K562 (cell line): ENCODE data around the gene HSPA4. TPM values are rescaled to one million over a fixed set of nuclear protein-coding genes. Genes with fewer than 3 reads are reported as not detected.

Experiments used
- ATF1 ChIP-seq, 2 experiments: fragments of 450-650 bp in 1 of 2; IDR thresholded peaks; 2 replicates each; pipeline ENCODE4 v1.6.1; 2016; ENCODE audit warnings: missing compliant biosample characterization in 1 of 2, missing genetic modification characterization in 1 of 2
- CBFB ChIP-seq: sonication (generic); formaldehyde crosslinking; IDR thresholded peaks from 2 replicates; pipeline ENCODE4 v1.4.0; 2020; ENCODE audit warnings: mild to moderate bottlenecking, missing genetic modification reagents
- CHD2 ChIP-seq: IDR thresholded peaks from 2 replicates; pipeline ENCODE4 v1.6.1; 2011; ENCODE audit warnings: low read depth, low read length
- ELF1 ChIP-seq: fragments of 200-800 bp; sonication (Bioruptor generic); IDR thresholded peaks from 2 replicates; pipeline ENCODE4 v1.6.1; 2016; ENCODE audit warnings: missing genetic modification characterization, missing compliant biosample characterization
- FUS ChIP-seq: fragments of 200-400 bp; formaldehyde crosslinking; optimal IDR thresholded peaks from 2 replicates; pipeline ENCODE3; 2017; ENCODE audit warnings: low read depth, low read length
- HDAC6 ChIP-seq: IDR thresholded peaks from 2 replicates; pipeline ENCODE4 v1.6.1; 2012; ENCODE audit warnings: low read depth, mild to moderate bottlenecking, control low read depth, inconsistent platforms, low read length, moderate library complexity
- JUND ChIP-seq, 2 experiments: IDR thresholded peaks; 2 replicates in 1 of 2; 3 replicates in 1 of 2; pipeline ENCODE4 v1.6.1; 2011; ENCODE audit warnings: borderline replicate concordance in 2 of 2, low read depth in 2 of 2, low read length in 2 of 2, improper control_type of control experiment in 1 of 2, missing biosample characterization in 1 of 2, missing genetic modification characterization in 1 of 2, missing genetic modification reagents in 1 of 2
- LCOR ChIP-seq: sonication (generic); formaldehyde crosslinking; IDR thresholded peaks from 2 replicates; pipeline ENCODE4 v1.8.0; 2022; ENCODE audit warnings: mild to moderate bottlenecking, missing genetic modification reagents
- MEF2D ChIP-seq: conservative IDR thresholded peaks from 2 replicates; pipeline ENCODE4 v1.6.1; 2016; ENCODE audit warnings: low read depth, missing genetic modification characterization, missing compliant biosample characterization
- NBN ChIP-seq: fragments of 450-650 bp; IDR thresholded peaks from 2 replicates; pipeline ENCODE4 v1.6.1; 2016; ENCODE audit warnings: low read depth, mild to moderate bottlenecking
- NELFE ChIP-seq: IDR thresholded peaks from 2 replicates; pipeline ENCODE4 v1.6.1; 2011; ENCODE audit warnings: mild to moderate bottlenecking; ENCODE audit not compliant: insufficient read depth, insufficient read length
- NONO ChIP-seq, 2 experiments: fragments of 200-400 bp in 1 of 2; fragments of 450-650 bp in 1 of 2; formaldehyde crosslinking in 1 of 2; IDR thresholded peaks; 2 replicates each; pipeline ENCODE4 v1.6.1; 2017; ENCODE audit warnings: low read depth in 2 of 2, mild to moderate bottlenecking in 2 of 2, moderate library complexity in 2 of 2, low read length in 1 of 2
- PCBP2 ChIP-seq: fragments of 200-400 bp; formaldehyde crosslinking; IDR thresholded peaks from 2 replicates; pipeline ENCODE4 v1.6.1; 2018; ENCODE audit warnings: low read length, low read depth, mild to moderate bottlenecking, moderate library complexity; ENCODE audit not compliant: poor library complexity, severe bottlenecking
- PHB ChIP-seq: fragments of 250-450 bp; sonication (Bioruptor Pico); IDR thresholded peaks from 2 replicates; pipeline ENCODE4 v1.5.0; 2021
- RAD21 ChIP-seq, 2 experiments: fragments of 250-450 bp in 1 of 2; fragments of 450-650 bp in 1 of 2; sonication (Bioruptor Pico) in 1 of 2; formaldehyde crosslinking in 1 of 2; IDR thresholded peaks in 1 of 2; conservative IDR thresholded peaks in 1 of 2; 2 replicates each; pipeline versions ENCODE4 v1.4.0 to v1.8.0; 2020 to 2022; ENCODE audit warnings: mild to moderate bottlenecking in 2 of 2, moderate library complexity in 1 of 2
- RNF2 ChIP-seq: sonication (generic); IDR thresholded peaks from 2 replicates; pipeline ENCODE4 v1.6.1; 2016
- SIN3A ChIP-seq, 2 experiments: fragments of 150-350 bp in 1 of 2; IDR thresholded peaks; 2 replicates each; pipeline ENCODE4 v1.6.1; 2011 to 2016; ENCODE audit warnings: borderline replicate concordance in 2 of 2, low read depth in 2 of 2, low read length in 2 of 2, mild to moderate bottlenecking in 2 of 2, moderate library complexity in 2 of 2; ENCODE audit not compliant: control insufficient read depth in 1 of 2
- SRSF7 ChIP-seq: fragments of 200-400 bp; formaldehyde crosslinking; optimal IDR thresholded peaks from 2 replicates; pipeline ENCODE3; 2017; ENCODE audit warnings: mild to moderate bottlenecking, low read depth, low read length
- TBP ChIP-seq: optimal IDR thresholded peaks from 2 replicates; pipeline ENCODE3; 2011; ENCODE audit warnings: low read depth, low read length, improper control_type of control experiment
- polyA plus RNA-seq, 8 experiments: library from polyadenylated mRNA; depleted of rRNA in 4 of 8; stranded (reverse) in 5 of 8; unstranded in 3 of 8; fragments of >200 nt; fragmentation: Nextera tagmentation in 2 of 8; fragmentation: Illumina TruSeq in 1 of 8; extraction: Ambion mirVana in 2 of 8; extraction: Trizol in 1 of 8; gene quantifications; 2 replicates each; pipeline versions ENCODE4 v1.2.1 to v1.2.3, GENCODE V29; 2011 to 2014; ENCODE audit warnings: inconsistent platforms in 1 of 8, missing spikeins in 1 of 8
- total RNA-seq, 7 experiments: library from RNA; depleted of rRNA in 6 of 7; stranded (reverse); fragments of >200 nt in 6 of 7; fragmentation: Illumina TruSeq in 2 of 7; extraction: Trizol in 2 of 7; gene quantifications; 2 replicates each; pipeline versions ENCODE4 v1.2.1 to v1.2.3, GENCODE V29; 2011 to 2021; ENCODE audit warnings: low replicate concordance in 1 of 7
- TF ChIP-seq, protein P1 (sequence below), 2 experiments: IDR thresholded peaks; 2 replicates each; pipeline ENCODE4 v1.6.1; 2012; ENCODE audit warnings: improper control_type of control experiment in 2 of 2, low read depth in 2 of 2, low read length in 2 of 2, borderline replicate concordance in 1 of 2
- TF ChIP-seq, protein P2 (sequence below): fragments of 450-650 bp; IDR thresholded peaks from 2 replicates; pipeline ENCODE4 v1.6.1; 2017; ENCODE audit warnings: mild to moderate bottlenecking, moderate library complexity
- TF ChIP-seq, protein P3 (sequence below): sonication (generic); formaldehyde crosslinking; IDR thresholded peaks from 2 replicates; pipeline ENCODE4 v1.9.0; 2022; ENCODE audit warnings: mild to moderate bottlenecking, missing genetic modification reagents

HSPA4 gene
- total and polyA plus RNA-seq, 9 of the 15 experiments (the other 6 are each of a cell fraction or from before 2014, with no cell fraction given): 90.3 to 286 (median 148) TPM

DNA sequence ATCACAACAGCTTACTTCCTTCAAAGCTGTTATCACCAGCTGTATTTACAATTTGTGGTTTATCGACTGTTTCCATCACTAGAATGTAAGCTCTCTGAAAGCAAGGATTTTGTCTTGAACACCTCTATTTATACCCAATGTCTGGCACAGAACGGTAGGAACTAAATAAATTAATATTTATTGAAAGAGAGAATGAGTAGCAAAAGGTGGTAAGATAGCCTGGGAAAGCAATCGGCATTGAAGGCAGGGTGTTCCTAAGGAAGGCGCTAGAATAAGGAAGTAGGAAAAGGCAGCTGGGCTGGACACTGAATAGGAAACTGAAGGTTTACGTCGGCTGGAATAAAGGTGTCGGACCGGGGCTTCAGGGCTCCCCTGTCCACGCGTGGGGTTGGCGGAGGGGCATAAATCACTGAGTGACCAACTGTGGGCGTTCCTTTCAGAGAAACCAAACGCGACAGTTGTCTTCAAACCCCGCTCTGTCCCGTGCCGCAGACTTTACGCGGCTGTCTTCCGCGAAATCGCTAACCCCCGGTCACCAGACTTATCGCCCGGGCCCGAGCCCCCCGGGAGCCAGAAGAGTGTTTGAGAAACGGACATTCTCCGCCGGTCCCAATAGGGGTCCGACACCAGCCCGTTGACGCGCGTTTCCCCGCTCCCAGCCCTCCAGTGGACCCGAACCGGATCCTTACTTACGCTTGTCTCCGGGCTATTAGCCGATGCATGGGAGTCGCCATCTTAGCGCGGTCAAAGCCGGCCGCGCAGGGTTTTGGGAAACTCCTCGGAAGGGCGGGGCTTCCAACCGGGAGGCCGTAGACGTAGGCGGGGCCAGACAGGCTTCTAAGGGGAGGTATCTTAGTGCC is 25.8 kb upstream of the HSPA4 start, which contains the start of gene ZCCHC10 (continued):
- TF ChIP-seq, protein P1, sequence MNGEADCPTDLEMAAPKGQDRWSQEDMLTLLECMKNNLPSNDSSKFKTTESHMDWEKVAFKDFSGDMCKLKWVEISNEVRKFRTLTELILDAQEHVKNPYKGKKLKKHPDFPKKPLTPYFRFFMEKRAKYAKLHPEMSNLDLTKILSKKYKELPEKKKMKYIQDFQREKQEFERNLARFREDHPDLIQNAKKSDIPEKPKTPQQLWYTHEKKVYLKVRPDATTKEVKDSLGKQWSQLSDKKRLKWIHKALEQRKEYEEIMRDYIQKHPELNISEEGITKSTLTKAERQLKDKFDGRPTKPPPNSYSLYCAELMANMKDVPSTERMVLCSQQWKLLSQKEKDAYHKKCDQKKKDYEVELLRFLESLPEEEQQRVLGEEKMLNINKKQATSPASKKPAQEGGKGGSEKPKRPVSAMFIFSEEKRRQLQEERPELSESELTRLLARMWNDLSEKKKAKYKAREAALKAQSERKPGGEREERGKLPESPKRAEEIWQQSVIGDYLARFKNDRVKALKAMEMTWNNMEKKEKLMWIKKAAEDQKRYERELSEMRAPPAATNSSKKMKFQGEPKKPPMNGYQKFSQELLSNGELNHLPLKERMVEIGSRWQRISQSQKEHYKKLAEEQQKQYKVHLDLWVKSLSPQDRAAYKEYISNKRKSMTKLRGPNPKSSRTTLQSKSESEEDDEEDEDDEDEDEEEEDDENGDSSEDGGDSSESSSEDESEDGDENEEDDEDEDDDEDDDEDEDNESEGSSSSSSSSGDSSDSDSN (IDR thresholded peaks at IDR 0.05; ENCODE audit: borderline replicate concordance in 1 of 2, low read depth in 2 of 2, low read length in 2 of 2): peak in 1 of 2 experiments; percentile 60; a peak in 2 of 4 replicates
- no peak for TF ChIP-seq PHB (CRISPR knock-in tag)
- TF ChIP-seq ATF1 (CRISPR knock-in tag; IDR thresholded peaks at IDR 0.05): no peak
- peak; percentile 73 for TF ChIP-seq ATF1 (tag; IDR thresholded peaks at IDR 0.05)
- TF ChIP-seq LCOR (CRISPR knock-in tag): 0 out of 2 replicates have a peak, but pooled peaks have one; percentile 43
- no peak for TF ChIP-seq PCBP2
- 0 out of 4 replicates have a peak, but pooled peaks of 1 of the 2 experiments have one; percentile 46 for TF ChIP-seq NONO (IDR thresholded peaks at IDR 0.05; ENCODE audit: low read depth in 2 of 2, low read length in 1 of 2)
- TF ChIP-seq NBN: peak; percentile 16; the same call in 1 of the 2 replicates
- TF ChIP-seq NELFE: no peak
- peak; percentile 76 for TF ChIP-seq ELF1 (tag)
- TF ChIP-seq, protein P2, sequence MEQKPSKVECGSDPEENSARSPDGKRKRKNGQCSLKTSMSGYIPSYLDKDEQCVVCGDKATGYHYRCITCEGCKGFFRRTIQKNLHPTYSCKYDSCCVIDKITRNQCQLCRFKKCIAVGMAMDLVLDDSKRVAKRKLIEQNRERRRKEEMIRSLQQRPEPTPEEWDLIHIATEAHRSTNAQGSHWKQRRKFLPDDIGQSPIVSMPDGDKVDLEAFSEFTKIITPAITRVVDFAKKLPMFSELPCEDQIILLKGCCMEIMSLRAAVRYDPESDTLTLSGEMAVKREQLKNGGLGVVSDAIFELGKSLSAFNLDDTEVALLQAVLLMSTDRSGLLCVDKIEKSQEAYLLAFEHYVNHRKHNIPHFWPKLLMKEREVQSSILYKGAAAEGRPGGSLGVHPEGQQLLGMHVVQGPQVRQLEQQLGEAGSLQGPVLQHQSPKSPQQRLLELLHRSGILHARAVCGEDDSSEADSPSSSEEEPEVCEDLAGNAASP: no peak
- no peak; a peak in 1 of 4 replicates for TF ChIP-seq RAD21 (CRISPR knock-in tag; conservative IDR thresholded peaks at IDR 0.05 in 1 of 2, IDR thresholded peaks at IDR 0.05 in 1 of 2)
- TF ChIP-seq TBP: peak; percentile 95
- no peak for TF ChIP-seq MEF2D (tag)
- TF ChIP-seq RNF2: 0 out of 2 replicates have a peak, but pooled peaks have one; percentile 6
- no peak for TF ChIP-seq SRSF7
- TF ChIP-seq, protein P3, sequence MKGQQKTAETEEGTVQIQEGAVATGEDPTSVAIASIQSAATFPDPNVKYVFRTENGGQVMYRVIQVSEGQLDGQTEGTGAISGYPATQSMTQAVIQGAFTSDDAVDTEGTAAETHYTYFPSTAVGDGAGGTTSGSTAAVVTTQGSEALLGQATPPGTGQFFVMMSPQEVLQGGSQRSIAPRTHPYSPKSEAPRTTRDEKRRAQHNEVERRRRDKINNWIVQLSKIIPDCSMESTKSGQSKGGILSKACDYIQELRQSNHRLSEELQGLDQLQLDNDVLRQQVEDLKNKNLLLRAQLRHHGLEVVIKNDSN (CRISPR knock-in tag): no peak
- peak in 1 of 2 experiments; percentile 42; a peak in 2 of 4 replicates for TF ChIP-seq SIN3A (IDR thresholded peaks at IDR 0.05; ENCODE audit: borderline replicate concordance in 2 of 2, control insufficient read depth in 1 of 2, low read depth in 2 of 2, low read length in 2 of 2)
- no peak for TF ChIP-seq FUS
- no peak for TF ChIP-seq HDAC6
- TF ChIP-seq CHD2: no peak
- TF ChIP-seq JUND (IDR thresholded peaks at IDR 0.05; ENCODE audit: borderline replicate concordance, low read depth, low read length): no peak; the same call in 1 of the 2 replicates
- no peak for TF ChIP-seq JUND (tag; IDR thresholded peaks at IDR 0.05; ENCODE audit: borderline replicate concordance, low read depth, low read length)
- 0 out of 2 replicates have a peak, but pooled peaks have one; percentile 80 for TF ChIP-seq CBFB
